GM23338 (cell line): ENCODE results near the gene CYP24A1. TPM values are rescaled to one million over a fixed set of nuclear protein-coding genes. Genes with fewer than 3 reads are reported as not detected.

Experiments
- ATAC-seq: fragments of 200-7000 bp; cut with Tn5 transposase; 3 replicates; pipeline ENCODE4 v1.9.1; 2020
- DNase-seq: peaks from one replicate; pipeline ENCODE4 v3.0.0-alpha.2; 2015; ENCODE audit warnings: low spot score
- H2AFZ ChIP-seq: fragments of 200-600 bp; sonication (generic); 2 replicates; pipeline ENCODE4 v1.8.0; 2016; ENCODE audit warnings: antibody characterized with exemption, mild to moderate bottlenecking, moderate library complexity
- H3F3A ChIP-seq: fragments of 200-600 bp; sonication (generic); replicated peaks from 2 replicates; pipeline ENCODE4 v1.8.0; 2017; ENCODE audit warnings: antibody characterized with exemption, mixed run types, low read depth
- H3K27ac ChIP-seq: fragments of 200-600 bp; sonication (generic); 2 replicates; pipeline ENCODE4 v1.6.1; 2016; ENCODE audit warnings: low read depth
- H3K27me3 ChIP-seq: fragments of 200-600 bp; sonication (generic); 2 replicates; pipeline ENCODE4 v1.8.0; 2016; ENCODE audit warnings: mild to moderate bottlenecking, mixed run types, moderate library complexity; ENCODE audit not compliant: insufficient read depth
- H3K36me3 ChIP-seq: fragments of 200-600 bp; sonication (generic); 2 replicates; pipeline ENCODE4 v1.8.0; 2016; ENCODE audit warnings: mild to moderate bottlenecking; ENCODE audit not compliant: insufficient read depth
- H3K4me1 ChIP-seq: fragments of 200-600 bp; sonication (generic); 2 replicates; pipeline ENCODE4 v1.8.0; 2016; ENCODE audit warnings: mild to moderate bottlenecking, moderate library complexity; ENCODE audit not compliant: insufficient read depth
- H3K4me2 ChIP-seq: fragments of 200-600 bp; sonication (generic); 2 replicates; pipeline ENCODE4 v1.7.1; 2017; ENCODE audit warnings: mixed run types
- H3K4me3 ChIP-seq: fragments of 200-600 bp; sonication (generic); 2 replicates; pipeline ENCODE4 v1.6.1; 2016; ENCODE audit warnings: mixed run types
- H3K79me2 ChIP-seq: fragments of 200-600 bp; sonication (generic); replicated peaks from 2 replicates; pipeline ENCODE4 v1.8.0; 2017; ENCODE audit warnings: mild to moderate bottlenecking; ENCODE audit not compliant: insufficient read depth
- H3K9me2 ChIP-seq: fragments of 200-600 bp; sonication (generic); 2 replicates; pipeline ENCODE4 v1.8.0; 2017; ENCODE audit not compliant: insufficient read depth
- H4K20me1 ChIP-seq: fragments of 200-600 bp; sonication (generic); replicated peaks from 2 replicates; pipeline ENCODE4 v1.8.0; 2017; ENCODE audit warnings: mild to moderate bottlenecking; ENCODE audit not compliant: insufficient read depth
- H3K27ac Mint-ChIP-seq: 2 replicates; pipeline ENCODE4 v1.8.0; 2020; ENCODE audit warnings: inconsistent platforms, mild to moderate bottlenecking, moderate library complexity, mixed read lengths
- H3K27me3 Mint-ChIP-seq: 3 replicates; pipeline ENCODE4 v1.8.0; 2022; ENCODE audit warnings: low read depth, mild to moderate bottlenecking, moderate library complexity, mixed read lengths, inconsistent platforms; ENCODE audit not compliant: insufficient read depth, poor library complexity
- H3K36me3 Mint-ChIP-seq: 3 replicates; pipeline ENCODE4 v1.8.0; 2021; ENCODE audit warnings: low read depth, mild to moderate bottlenecking, inconsistent platforms, moderate library complexity, mixed read lengths
- H3K4me1 Mint-ChIP-seq: 3 replicates; pipeline ENCODE4 v1.8.0; 2020; ENCODE audit warnings: mild to moderate bottlenecking, inconsistent platforms, mixed read lengths
- H3K4me3 Mint-ChIP-seq: 3 replicates; pipeline ENCODE4 v1.8.0; 2021; ENCODE audit warnings: moderate library complexity, mild to moderate bottlenecking, inconsistent platforms, mixed read lengths
- H3K9me3 Mint-ChIP-seq: 3 replicates; pipeline ENCODE4 v1.8.0; 2020; ENCODE audit warnings: moderate library complexity, mild to moderate bottlenecking, inconsistent platforms, mixed read lengths
- CTCF ChIP-seq, 2 experiments: fragments of 200-600 bp in 1 of 2; sonication (generic) in 1 of 2; conservative IDR thresholded peaks; 2 replicates each; pipeline versions ENCODE4 v1.5.1 to v1.6.1; 2016 to 2017; ENCODE audit warnings: antibody characterized with exemption in 2 of 2, low read depth in 2 of 2, mild to moderate bottlenecking in 2 of 2, moderate library complexity in 1 of 2
- POLR2AphosphoS5 ChIP-seq: IDR thresholded peaks from 2 replicates; pipeline ENCODE4 v1.6.1; 2016; ENCODE audit warnings: antibody characterized with exemption, low read depth
- REST ChIP-seq: IDR thresholded peaks from one replicate; pipeline ENCODE4 v1.6.1; 2018; ENCODE audit warnings: antibody characterized with exemption; ENCODE audit not compliant: unreplicated experiment
- STAT1 ChIP-seq: IDR thresholded peaks from one replicate; pipeline ENCODE4 v1.6.1; 2016; ENCODE audit warnings: antibody characterized with exemption; ENCODE audit not compliant: unreplicated experiment
- polyA plus RNA-seq: library from polyadenylated mRNA; unstranded; fragments of >200 nt; fragmentation: Nextera tagmentation; extraction: Ambion mirVana; gene quantifications from 2 replicates; pipeline ENCODE4 v1.2.1, GENCODE V29; 2016
- total RNA-seq: library from RNA; depleted of rRNA; stranded (reverse); fragments of >200 nt; shearing (Covaris generic); gene quantifications from 2 replicates; pipeline ENCODE4 v1.2.3, GENCODE V29; 2014
- TF ChIP-seq, protein P1 (sequence below): IDR thresholded peaks from 2 replicates; pipeline ENCODE4 v1.6.1; 2016; ENCODE audit warnings: antibody characterized with exemption

Gene CYP24A1
- total and polyA plus RNA-seq, 2 experiments from 2014 or later, result 0.10 TPM; not detected in 1

DNA sequence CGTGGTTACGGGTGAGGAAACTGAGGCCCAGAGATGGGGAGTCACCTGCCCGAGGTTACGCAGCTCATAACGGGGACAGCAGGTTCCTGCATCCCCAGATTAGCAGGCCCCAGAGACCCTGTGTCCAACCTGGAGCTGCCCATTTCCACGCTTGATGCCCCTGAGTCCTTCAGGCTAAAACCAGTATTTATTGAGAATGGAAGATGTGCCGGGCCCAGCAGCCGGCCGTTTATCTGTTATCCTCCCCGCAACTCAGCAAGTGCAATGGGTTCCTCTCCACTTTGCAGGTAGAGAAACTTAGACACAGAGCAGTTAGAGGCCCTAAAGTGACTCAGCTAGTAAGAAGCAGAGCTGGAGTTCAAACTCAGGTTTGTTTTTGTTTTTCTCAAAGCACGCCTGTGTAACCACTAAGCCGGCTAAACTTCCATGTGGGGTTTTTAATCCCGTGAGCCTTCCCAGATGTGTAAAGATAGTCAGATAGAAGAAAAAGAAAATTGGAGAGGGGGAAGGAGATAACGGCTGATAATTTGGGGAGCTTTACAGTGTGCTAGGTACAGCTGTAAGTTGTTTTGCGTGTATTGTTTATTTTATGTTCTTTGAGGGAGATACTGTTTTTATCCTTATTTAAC, 34.9 kb upstream of the CYP24A1 start (continued):
- TF ChIP-seq, protein P1, sequence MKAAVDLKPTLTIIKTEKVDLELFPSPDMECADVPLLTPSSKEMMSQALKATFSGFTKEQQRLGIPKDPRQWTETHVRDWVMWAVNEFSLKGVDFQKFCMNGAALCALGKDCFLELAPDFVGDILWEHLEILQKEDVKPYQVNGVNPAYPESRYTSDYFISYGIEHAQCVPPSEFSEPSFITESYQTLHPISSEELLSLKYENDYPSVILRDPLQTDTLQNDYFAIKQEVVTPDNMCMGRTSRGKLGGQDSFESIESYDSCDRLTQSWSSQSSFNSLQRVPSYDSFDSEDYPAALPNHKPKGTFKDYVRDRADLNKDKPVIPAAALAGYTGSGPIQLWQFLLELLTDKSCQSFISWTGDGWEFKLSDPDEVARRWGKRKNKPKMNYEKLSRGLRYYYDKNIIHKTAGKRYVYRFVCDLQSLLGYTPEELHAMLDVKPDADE, result no peak
- TF ChIP-seq STAT1, result no peak
- TF ChIP-seq REST, result no peak

DNA sequence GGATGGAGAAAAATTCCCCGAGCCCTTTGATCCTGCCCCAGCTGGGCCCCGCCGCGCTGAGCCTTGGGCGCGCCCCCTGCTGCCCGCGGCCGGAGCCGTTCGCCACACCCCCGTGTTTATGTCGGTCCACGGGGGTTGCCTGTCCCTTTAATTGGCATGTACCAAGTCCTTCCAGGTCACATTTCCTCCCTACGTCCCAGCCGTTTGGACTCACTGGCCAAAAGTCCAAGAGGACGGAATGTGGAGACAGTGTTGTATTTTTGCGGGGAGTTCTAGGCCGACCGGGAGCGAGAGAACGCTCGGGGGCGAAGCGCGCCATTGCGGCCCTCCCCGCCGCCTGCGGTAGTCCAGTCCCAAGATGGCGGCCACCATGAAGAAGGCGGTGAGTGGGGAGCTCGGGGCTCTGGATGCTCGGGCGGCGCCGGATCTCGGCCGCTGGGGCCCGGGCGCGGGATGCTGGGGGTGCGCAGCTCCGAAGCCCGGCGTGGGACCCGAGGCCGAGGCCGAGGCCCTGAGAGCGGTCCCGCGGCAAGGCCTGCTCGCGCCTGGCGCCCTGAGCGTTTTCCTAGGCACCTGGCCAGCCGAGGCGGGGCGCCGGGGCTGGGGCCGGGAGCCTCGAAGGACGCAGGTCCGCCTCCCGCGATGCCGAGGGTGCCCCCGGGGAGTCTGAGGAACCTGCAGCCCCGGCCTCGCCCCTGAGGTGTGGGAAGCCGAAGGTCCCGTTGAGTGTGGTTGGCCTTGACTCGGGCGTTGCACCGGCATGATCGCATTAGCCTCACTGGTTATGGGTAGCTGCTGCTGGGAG, 34.2 kb upstream of the CYP24A1 start, which contains the start of gene PFDN4:
Gene PFDN4, plus strand, starts transcription at position 345 of the 805 bp plus-strand sequence. Its CDS starts 14 bp downstream, at position 359.
- Histone ChIP-seq H3K27ac (peak within 1 kb of the TSS; percentile 93; the same call in 1 of the 2 replicates), H3K27me3 (no peaks in the 10 kb centered on the region), H3F3A (no peaks in the 10 kb centered on the region), H3K4me2 (peak within 1 kb of the TSS; percentile 99), H3K36me3 (no peaks in the 10 kb centered on the region), H3K4me3 (peak within 1 kb of the TSS; percentile 96), H3K4me1 (no peaks in the 10 kb centered on the region; the same call in 1 of the 2 replicates), H4K20me1 (peaks cover 16% of the 10 kb centered on the region), H3K9me2 (no peaks in the 10 kb centered on the region), H3K79me2 (peaks cover 49% of the 10 kb centered on the region), H2AFZ (peak within 1 kb of the TSS; percentile 88)
- Mint-ChIP-seq H3K4me3 (peak within 1 kb of the TSS; percentile 94), H3K4me1 (peaks cover 14% of the 10 kb centered on the region), H3K9me3 (no peaks in the 10 kb centered on the region), H3K27ac (peak within 1 kb of the TSS; percentile 100), H3K27me3 (peaks cover 4% of the 10 kb centered on the region), H3K36me3 (peaks cover 12% of the 10 kb centered on the region; the same call in 2 of the 3 replicates)
- TF ChIP-seq STAT1 (no peak), POLR2AphosphoS5 (peak; percentile 49), CTCF (conservative IDR thresholded peaks at IDR 0.05; ENCODE audit: low read depth in 2 of 2) (peak; percentile 64 to 72)
- peak; percentile 91 for ATAC-seq
- peak; percentile 88 for DNase-seq
